ENCODE data around the gene ARL14EPL.

Gene ARL14EPL

GRCh38 chr5:115995351-115995750 is 36.9 kb upstream of the ARL14EPL start:
- Mint-ChIP-seq H3K27ac (no peak overlapping the region), H3K36me3 (ENCODE audit: low read depth) (no peaks in the 10 kb centered on the region), H3K27me3 (ENCODE audit: low read depth, poor library complexity) (peaks cover 9% of the 10 kb centered on the region), H3K9me3 (no peaks in the 10 kb centered on the region), H3K4me3 (no peak overlapping the region), H3K4me1 (no peaks in the 10 kb centered on the region)
- TF ChIP-seq CTCF (IDR thresholded peaks at IDR 0.05): no peak
- DNase-seq: no peak

GRCh38 chr5:116002116-116002906 is 30.0 kb upstream of the ARL14EPL start:
- no peak for DNase-seq
- no peaks in the 10 kb centered on the region for H3K27me3 Mint-ChIP-seq (ENCODE audit: low read depth, poor library complexity)
- H3K4me3 Mint-ChIP-seq: no peak overlapping the region
- H3K27ac Mint-ChIP-seq: no peak overlapping the region
- no peaks in the 10 kb centered on the region for H3K4me1 Mint-ChIP-seq
- TF ChIP-seq CTCF (IDR thresholded peaks at IDR 0.05): no peak
- no peaks in the 10 kb centered on the region for H3K36me3 Mint-ChIP-seq (ENCODE audit: low read depth)
- no peaks in the 10 kb centered on the region for H3K9me3 Mint-ChIP-seq

GRCh38 chr5:116004248-116004647 is 28.0 kb upstream of the ARL14EPL start:
- no peaks in the 10 kb centered on the region for H3K4me1 Mint-ChIP-seq
- H3K27ac Mint-ChIP-seq: no peak overlapping the region
- no peaks in the 10 kb centered on the region for H3K9me3 Mint-ChIP-seq
- no peaks in the 10 kb centered on the region for H3K36me3 Mint-ChIP-seq (ENCODE audit: low read depth)
- no peak overlapping the region for H3K4me3 Mint-ChIP-seq
- TF ChIP-seq CTCF (IDR thresholded peaks at IDR 0.05): no peak
- no peak for DNase-seq
- no peaks in the 10 kb centered on the region for H3K27me3 Mint-ChIP-seq (ENCODE audit: low read depth, poor library complexity)

- no peak for TF ChIP-seq CTCF (IDR thresholded peaks at IDR 0.05)
- no peaks in the 10 kb centered on the region for H3K36me3 Mint-ChIP-seq (ENCODE audit: low read depth)
- H3K4me1 Mint-ChIP-seq: no peaks in the 10 kb centered on the region
- no peaks in the 10 kb centered on the region for H3K9me3 Mint-ChIP-seq
- no peak overlapping the region for H3K27ac Mint-ChIP-seq
- H3K4me3 Mint-ChIP-seq: no peak overlapping the region
- H3K27me3 Mint-ChIP-seq (ENCODE audit: low read depth, poor library complexity): peaks cover 4% of the 10 kb centered on the region
- no peak for DNase-seq
Observed at GRCh38 chr5:116009806-116010205, 22.5 kb upstream of the ARL14EPL start.

- Mint-ChIP-seq H3K27me3 (ENCODE audit: low read depth, poor library complexity) (peaks cover 4% of the 10 kb centered on the region), H3K4me3 (no peak overlapping the region), H3K9me3 (no peaks in the 10 kb centered on the region), H3K36me3 (ENCODE audit: low read depth) (no peaks in the 10 kb centered on the region), H3K27ac (no peak overlapping the region), H3K4me1 (no peaks in the 10 kb centered on the region)
- no peak for TF ChIP-seq CTCF (IDR thresholded peaks at IDR 0.05)
- DNase-seq: no peak
Observed at GRCh38 chr5:116011046-116011445, 21.2 kb upstream of the ARL14EPL start.

- Mint-ChIP-seq H3K36me3 (ENCODE audit: low read depth) (no peaks in the 10 kb centered on the region), H3K9me3 (no peaks in the 10 kb centered on the region), H3K4me3 (no peak overlapping the region), H3K27ac (no peak overlapping the region), H3K27me3 (ENCODE audit: low read depth, poor library complexity) (peaks cover 4% of the 10 kb centered on the region), H3K4me1 (no peaks in the 10 kb centered on the region)
- TF ChIP-seq CTCF (IDR thresholded peaks at IDR 0.05): no peak
- DNase-seq: no peak
Observed at GRCh38 chr5:116013207-116013785, 19.0 kb upstream of the ARL14EPL start.

Measured in nephron progenitor cell (in vitro differentiated cells).